H1 (cell line): ENCODE results near the gene MAP4. TPM values are rescaled to one million over a fixed set of nuclear protein-coding genes. Genes with fewer than 3 reads are reported as not detected.

Source experiments
- CTCF ChIA-PET: fragments of 300-600 bp; sonication (Branson Sonifier 250); formaldehyde crosslinking; loops from one replicate; lab custom pipeline; 2021; ENCODE audit not compliant: partially characterized antibody; lab: Charles Lee
- POLR2A ChIA-PET: fragments of 300-600 bp; sonication (Branson Sonifier 250); formaldehyde crosslinking; loops from one replicate; lab custom pipeline; 2021; ENCODE audit warnings: inconsistent platforms; ENCODE audit not compliant: partially characterized antibody; lab: Charles Lee
- DNase-seq, 2 experiments: peaks; one replicate each; pipeline versions ENCODE4 v3.0.0 to v3.0.0-alpha.2; 2010 to 2022; ENCODE audit warnings: low spot score in 2 of 2, low read depth in 1 of 2, mixed read lengths in 1 of 2
- FAIRE-seq: peaks from 2 replicates; lab custom pipeline; 2011; peaks lifted over from hg19 to GRCh38; lab: Jason Lieb, UNC
- H2AFZ ChIP-seq: 2 replicates; pipeline ENCODE4 v1.8.1; 2012; ENCODE audit warnings: low read length, inconsistent platforms
- H2AK5ac ChIP-seq: 2 replicates; pipeline ENCODE4 v1.6.1; 2013; ENCODE audit warnings: low read depth, low read length
- H2BK120ac ChIP-seq: replicated peaks from 2 replicates; pipeline ENCODE3; 2013; ENCODE audit warnings: low read depth, low read length, inconsistent platforms
- H2BK12ac ChIP-seq: 2 replicates; pipeline ENCODE4 v1.6.1; 2013; ENCODE audit warnings: low read depth, low read length
- H2BK15ac ChIP-seq: 2 replicates; pipeline ENCODE4 v1.6.1; 2013; ENCODE audit warnings: low read length
- H2BK20ac ChIP-seq: 2 replicates; pipeline ENCODE4 v1.6.1; 2013; ENCODE audit warnings: low read length
- H2BK5ac ChIP-seq: 2 replicates; pipeline ENCODE4 v1.6.1; 2013; ENCODE audit warnings: low read depth, low read length
- H3K14ac ChIP-seq: 2 replicates; pipeline ENCODE4 v1.6.1; 2013; ENCODE audit warnings: inconsistent platforms; ENCODE audit not compliant: insufficient read length
- H3K18ac ChIP-seq: 2 replicates; pipeline ENCODE4 v1.6.1; 2013; ENCODE audit warnings: low read length; ENCODE audit errors: extremely low read depth
- H3K23ac ChIP-seq: 2 replicates; pipeline ENCODE4 v1.6.1; 2013; ENCODE audit warnings: inconsistent platforms; ENCODE audit not compliant: insufficient read length
- H3K23me2 ChIP-seq: 2 replicates; pipeline ENCODE4 v1.6.1; 2013; ENCODE audit warnings: low read depth, low read length
- H3K27ac ChIP-seq: 2 replicates; pipeline ENCODE4 v1.6.1; 2011; ENCODE audit warnings: low read depth, low read length, inconsistent platforms
- H3K27me3 ChIP-seq, 4 experiments: replicated peaks in 1 of 4; 1 replicate in 1 of 4; 2 replicates in 3 of 4; pipeline versions ENCODE4 v1.6.1 to v1.8.1; 2011 to 2013; ENCODE audit warnings: low read length in 3 of 4, mild to moderate bottlenecking in 3 of 4, inconsistent platforms in 2 of 4, mixed read lengths in 2 of 4, moderate library complexity in 1 of 4; ENCODE audit not compliant: control insufficient read depth in 3 of 4, insufficient read depth in 3 of 4; ENCODE audit errors: extremely low read depth in 1 of 4
- H3K36me3 ChIP-seq, 4 experiments: 2 replicates each; pipeline versions ENCODE4 v1.6.1 to v1.8.1; 2011 to 2013; ENCODE audit warnings: mild to moderate bottlenecking in 4 of 4, low read length in 3 of 4, moderate library complexity in 2 of 4, control low read depth in 1 of 4, inconsistent platforms in 1 of 4; ENCODE audit not compliant: insufficient read depth in 4 of 4, control insufficient read depth in 2 of 4
- H3K4ac ChIP-seq: replicated peaks from 2 replicates; pipeline ENCODE3; 2013; ENCODE audit warnings: low read length, low read depth, mixed read lengths, inconsistent platforms; ENCODE audit not compliant: insufficient read length
- H3K4me1 ChIP-seq, 4 experiments: replicated peaks in 1 of 4; 1 replicate in 1 of 4; 2 replicates in 3 of 4; pipeline versions ENCODE4 v1.6.1 to v1.8.1; 2011 to 2013; ENCODE audit warnings: low read length in 3 of 4, inconsistent platforms in 2 of 4, mixed read lengths in 1 of 4; ENCODE audit not compliant: insufficient read depth in 4 of 4, control insufficient read depth in 3 of 4
- H3K4me2 ChIP-seq, 2 experiments: 2 replicates each; pipeline versions ENCODE4 v1.6.1 to v1.8.1; 2011 to 2013; ENCODE audit warnings: low read depth in 2 of 2, low read length in 2 of 2, control low read depth in 1 of 2, inconsistent platforms in 1 of 2, mild to moderate bottlenecking in 1 of 2; ENCODE audit not compliant: insufficient read depth in 1 of 2
- H3K4me3 ChIP-seq, 4 experiments: fragments of 200-600, 300-600 bp in 1 of 4; sonication (generic), shearing (Covaris generic), sonication (Bioruptor Twin) in 1 of 4; 2 replicates each; pipeline versions ENCODE4 v1.5.1 to v1.8.1; 2011 to 2016; ENCODE audit warnings: low read length in 4 of 4, low read depth in 3 of 4, control low read depth in 2 of 4, inconsistent platforms in 2 of 4, mild to moderate bottlenecking in 2 of 4, mixed read lengths in 1 of 4, moderate library complexity in 1 of 4; ENCODE audit not compliant: insufficient read depth in 2 of 4; ENCODE audit errors: extremely low read depth in 1 of 4
- H3K56ac ChIP-seq: replicated peaks from 2 replicates; pipeline ENCODE3; 2013; ENCODE audit warnings: low read depth, mild to moderate bottlenecking, mixed read lengths, low read length, inconsistent platforms; ENCODE audit not compliant: insufficient read length
- H3K79me1 ChIP-seq: 2 replicates; pipeline ENCODE4 v1.6.1; 2013; ENCODE audit warnings: low read depth, low read length, control low read depth
- H3K79me2 ChIP-seq, 2 experiments: 2 replicates each; pipeline versions ENCODE4 v1.6.1 to v1.8.1; 2012 to 2013; ENCODE audit warnings: low read length in 2 of 2, mild to moderate bottlenecking in 2 of 2, inconsistent platforms in 1 of 2; ENCODE audit not compliant: insufficient read depth in 2 of 2, control insufficient read depth in 1 of 2
- H3K9ac ChIP-seq, 4 experiments: replicated peaks in 1 of 4; 1 replicate in 1 of 4; 2 replicates in 3 of 4; pipeline versions ENCODE4 v1.6.1 to v1.8.1; 2011 to 2013; ENCODE audit warnings: low read depth in 3 of 4, low read length in 3 of 4, control low read depth in 2 of 4, mild to moderate bottlenecking in 2 of 4, moderate library complexity in 2 of 4, inconsistent platforms in 1 of 4; ENCODE audit errors: extremely low read depth in 1 of 4
- H3K9me3 ChIP-seq, 2 experiments: 2 replicates each; pipeline versions ENCODE4 v1.6.1 to v1.8.1; 2012 to 2013; ENCODE audit warnings: mild to moderate bottlenecking in 2 of 2, moderate library complexity in 2 of 2, control low read depth in 1 of 2, inconsistent platforms in 1 of 2, low read depth in 1 of 2, low read length in 1 of 2, mixed read lengths in 1 of 2; ENCODE audit not compliant: insufficient read depth in 2 of 2
- H4K20me1 ChIP-seq, 2 experiments: replicated peaks in 1 of 2; 2 replicates each; pipeline versions ENCODE3 to v1.8.1; 2011 to 2013; ENCODE audit warnings: inconsistent platforms in 2 of 2, low read length in 2 of 2, mild to moderate bottlenecking in 1 of 2; ENCODE audit not compliant: insufficient read depth in 2 of 2, control insufficient read depth in 1 of 2
- H4K5ac ChIP-seq: 2 replicates; pipeline ENCODE4 v1.6.1; 2013; ENCODE audit warnings: low read length, low read depth, mixed read lengths, inconsistent platforms; ENCODE audit not compliant: insufficient read length
- H4K8ac ChIP-seq: 2 replicates; pipeline ENCODE4 v1.8.0; 2013; ENCODE audit warnings: mild to moderate bottlenecking, moderate library complexity, low read length, inconsistent platforms; ENCODE audit not compliant: insufficient read depth; ENCODE audit errors: extremely low read depth
- H4K91ac ChIP-seq: replicated peaks from 2 replicates; pipeline ENCODE3; 2013; ENCODE audit warnings: low read length, mixed read lengths, inconsistent platforms; ENCODE audit not compliant: insufficient read length
- CEBPB ChIP-seq: IDR thresholded peaks from 2 replicates; pipeline ENCODE4 v1.6.1; 2012; ENCODE audit warnings: low read depth, low read length
- CTBP2 ChIP-seq: IDR thresholded peaks from 2 replicates; pipeline ENCODE4 v1.7.0; 2011; ENCODE audit warnings: borderline replicate concordance, mild to moderate bottlenecking, moderate library complexity, mixed read lengths, low read length; ENCODE audit not compliant: insufficient read depth, insufficient read length
- EGR1 ChIP-seq: IDR thresholded peaks from 2 replicates; pipeline ENCODE4 v1.6.1; 2011; ENCODE audit warnings: low read depth, low read length, borderline replicate concordance
- JUN ChIP-seq: IDR thresholded peaks from 2 replicates; pipeline ENCODE4 v1.6.1; 2011; ENCODE audit warnings: low read depth, mild to moderate bottlenecking, improper control_type of control experiment, low read length
- TBP ChIP-seq: IDR thresholded peaks from 2 replicates; pipeline ENCODE4 v1.6.1; 2011; ENCODE audit warnings: low read depth, low read length, improper control_type of control experiment
- WGBS, 2 experiments: shearing (Covaris generic) in 1 of 2; methylation state at CpG; one replicate each; pipeline versions ENCODE4 v1.1.6 to v1.1.7; 2013 to 2015; ENCODE audit warnings: low lambda C conversion rate in 2 of 2, mixed read lengths in 2 of 2, inconsistent platforms in 1 of 2, low coverage in 1 of 2, missing lambda C conversion rate in 1 of 2; ENCODE audit not compliant: insufficient replicate concordance in 2 of 2, insufficient coverage in 1 of 2, insufficient read length in 1 of 2; ENCODE audit errors: extremely low coverage in 1 of 2, missing lambda C conversion rate in 1 of 2; 5-methylcytosine and 5-hydroxymethylcytosine counted together
- polyA plus RNA-seq, 7 experiments: library from polyadenylated mRNA; depleted of rRNA in 3 of 7; stranded (reverse) in 5 of 7; unstranded in 2 of 7; fragments of >200 nt in 5 of 7; fragments of 200-250 nt in 2 of 7; gene quantifications; 1 replicate in 5 of 7; 2 replicates in 1 of 7; 4 replicates in 1 of 7; pipeline versions ENCODE4 v1.2.1 to v1.2.3, GENCODE V29; 2011 to 2013; ENCODE audit warnings: missing spikeins in 2 of 7, mixed read lengths in 2 of 7
- total RNA-seq: library from RNA; stranded (reverse); fragmentation: NEBNext Ultra II Directional; extraction: Animal tissue kit (Norgen Biotek cat#: 25700); gene quantifications from 2 replicates; pipeline ENCODE4 v1.2.1, GENCODE V29; 2021

MAP4 gene
- total and polyA plus RNA-seq, 2 of the 8 experiments (the other 6 are each of a cell fraction or from before 2014, with no cell fraction given), result 67.0 to 179 TPM

DNA sequence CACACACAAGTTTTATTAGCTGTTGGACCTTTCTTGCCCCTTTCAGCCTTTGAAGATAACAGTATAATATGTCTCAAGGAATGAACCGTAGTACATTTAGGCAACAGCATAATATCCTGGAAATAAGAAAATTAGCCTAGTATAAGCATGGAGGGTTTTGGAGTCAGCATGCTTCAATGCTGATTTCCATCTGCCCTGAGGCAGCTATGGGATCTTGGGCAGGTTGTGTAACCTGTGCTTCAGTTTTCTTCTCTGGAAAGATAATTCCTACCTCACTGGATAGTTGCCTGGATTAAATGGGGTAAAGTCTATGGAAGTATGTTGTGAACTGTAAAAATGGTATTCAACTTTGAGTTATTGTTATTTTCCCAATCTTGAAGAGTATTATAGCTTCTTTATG is 211.6 kb downstream of the MAP4 start:
- 94% methylated on average over 1 of the region's 1 CpG; no CpG with 5 or more reads in 1 of the 2 experiments for WGBS, 2 experiments
- no peaks in the 10 kb centered on the region for H4K20me1 ChIP-seq
- H2BK15ac ChIP-seq, result no peak overlapping the region
- 0 out of 2 replicates have a peak, but pooled peaks cover 2% of the 10 kb centered on the region for H3K79me1 ChIP-seq
- FAIRE-seq (no peak), DNase-seq (no peak)
- H3K4ac ChIP-seq, result no peak overlapping the region
- no peak overlapping the region for H2BK5ac ChIP-seq
- no peak overlapping the region for H2AK5ac ChIP-seq
- peak overlapping the region in 1 of 4 experiments; percentile 81; a peak in 3 of 8 replicates for H3K4me3 ChIP-seq
- H3K79me2 ChIP-seq, result peaks cover 0 to 19% of the 10 kb centered on the region in 2 experiments; a peak in 2 of 4 replicates
- H3K9ac ChIP-seq, result no peak overlapping the region
- peaks cover 3 to 24% (median 13%) of the 10 kb centered on the region in 4 experiments; a peak in 5 of 8 replicates for H3K36me3 ChIP-seq
- H2BK120ac ChIP-seq, result no peak overlapping the region
- peak overlapping the region; percentile 72 to 85; a peak in 3 of 4 replicates for H3K4me2 ChIP-seq
- H3K9me3 ChIP-seq, result no peaks in the 10 kb centered on the region
- no peak overlapping the region for H2BK20ac ChIP-seq
- H4K5ac ChIP-seq, result no peak overlapping the region
- H3K23me2 ChIP-seq, result peaks cover 8% of the 10 kb centered on the region
- H3K27me3 ChIP-seq, result no peaks in the 10 kb centered on the region
- no peak overlapping the region for H3K18ac ChIP-seq
- H3K4me1 ChIP-seq, result peaks cover 0 to 4% (median 2%) of the 10 kb centered on the region in 4 experiments; a peak in 3 of 7 replicates
- no peak overlapping the region for H4K91ac ChIP-seq
- H3K14ac ChIP-seq, result no peak overlapping the region
- no peak overlapping the region for H2AFZ ChIP-seq
- H3K56ac ChIP-seq, result no peak overlapping the region
- no peak overlapping the region for H4K8ac ChIP-seq
- POLR2A ChIA-PET, result interaction anchor here (0.8 to 2.2 kb wide), 4 partner anchors 11 to 34 kb away, joined by 4 to 13 read pairs (median 8); no protein-coding TSS in a partner anchor
- H2BK12ac ChIP-seq, result no peak overlapping the region
- CTCF ChIA-PET, result interaction anchor here (1.2 to 1.6 kb wide), 3 partner anchors 9 to 33 kb away, joined by 3 to 6 read pairs (median 3); no protein-coding TSS in a partner anchor
- no peak overlapping the region for H3K23ac ChIP-seq
- no peak overlapping the region for H3K27ac ChIP-seq
- TF ChIP-seq CEBPB (no peak), TBP (no peak), EGR1 (no peak), JUN (no peak), CTBP2 (no peak)
